HepG2 (cell line): Measurements from ENCODE around the gene COLGALT1. TPM values are rescaled to one million over a fixed set of nuclear protein-coding genes. Genes with fewer than 3 reads are reported as not detected.

Experiments used
- ATF7 ChIP-seq, 2 experiments: fragments of 450-650 bp in 1 of 2; sonication (generic) in 1 of 2; formaldehyde crosslinking in 1 of 2; IDR thresholded peaks; 2 replicates each; pipeline versions ENCODE4 v1.4.0 to v1.6.1; 2016 to 2020; ENCODE audit warnings: antibody characterized with exemption in 1 of 2, mild to moderate bottlenecking in 1 of 2, missing genetic modification reagents in 1 of 2
- E2F1 ChIP-seq: sonication (generic); formaldehyde crosslinking; IDR thresholded peaks from 2 replicates; pipeline ENCODE4 v1.5.0; 2020; ENCODE audit warnings: missing genetic modification reagents
- NCOR1 ChIP-seq: fragments of 200-600 bp; sonication (generic); IDR thresholded peaks from 2 replicates; pipeline ENCODE4 v1.7.0; 2017; ENCODE audit warnings: antibody characterized with exemption, low read length, borderline replicate concordance
- RAD51 ChIP-seq: fragments of 450-650 bp; IDR thresholded peaks from 2 replicates; pipeline ENCODE4 v1.6.1; 2016; ENCODE audit warnings: borderline replicate concordance
- SALL1 ChIP-seq: sonication (generic); formaldehyde crosslinking; IDR thresholded peaks from 2 replicates; pipeline ENCODE4 v1.8.0; 2022; ENCODE audit warnings: mild to moderate bottlenecking, missing genetic modification reagents
- ZBTB37 ChIP-seq: sonication (generic); formaldehyde crosslinking; IDR thresholded peaks from 2 replicates; pipeline ENCODE4 v1.4.0; 2020; ENCODE audit warnings: mild to moderate bottlenecking, missing genetic modification reagents
- ZKSCAN1 ChIP-seq: fragments of 150-350 bp; IDR thresholded peaks from 2 replicates; pipeline ENCODE4 v1.6.1; 2014; ENCODE audit warnings: low read length
- ZNF20 ChIP-seq: sonication (generic); formaldehyde crosslinking; IDR thresholded peaks from 2 replicates; pipeline ENCODE4 v1.4.0; 2020; ENCODE audit warnings: mild to moderate bottlenecking, moderate library complexity, missing genetic modification reagents
- ZNF207 ChIP-seq: fragments of 450-650 bp; IDR thresholded peaks from 2 replicates; pipeline ENCODE4 v1.6.1; 2016; ENCODE audit warnings: antibody characterized with exemption, borderline replicate concordance
- ZNF512B ChIP-seq: sonication (generic); formaldehyde crosslinking; IDR thresholded peaks from 2 replicates; pipeline ENCODE4 v1.5.1; 2020; ENCODE audit warnings: missing genetic modification reagents, mild to moderate bottlenecking, borderline replicate concordance
- ZNF792 ChIP-seq: IDR thresholded peaks from 2 replicates; pipeline ENCODE4 v1.6.1; 2016
- polyA plus RNA-seq, 8 experiments: library from polyadenylated mRNA; depleted of rRNA in 3 of 8; stranded (reverse) in 7 of 8; unstranded in 1 of 8; fragments of >200 nt; fragmentation: Illumina TruSeq in 4 of 8; extraction: Trizol in 4 of 8; gene quantifications; 2 replicates each; pipeline versions ENCODE4 v1.2.1 to v1.2.3, GENCODE V29; 2011 to 2016; ENCODE audit warnings: low read depth in 4 of 8, missing spikeins in 1 of 8, mixed read lengths in 1 of 8; ENCODE audit not compliant: insufficient read depth in 1 of 8
- total RNA-seq, 5 experiments: library from RNA; depleted of rRNA; stranded (reverse); fragments of >200 nt; fragmentation: Illumina TruSeq; extraction: Trizol; gene quantifications; 2 replicates each; pipeline ENCODE4 v1.2.3, GENCODE V29; 2016; ENCODE audit warnings: low read depth in 1 of 5
- TF ChIP-seq, protein P1 (sequence below): sonication (generic); formaldehyde crosslinking; IDR thresholded peaks from 2 replicates; pipeline ENCODE4 v1.5.1; 2020; ENCODE audit warnings: mild to moderate bottlenecking, missing genetic modification reagents, borderline replicate concordance

The COLGALT1 gene
- total and polyA plus RNA-seq, 2 of the 13 experiments (the other 11 are each of a cell fraction or from before 2014, with no cell fraction given), result 58.0 to 211 TPM

DNA sequence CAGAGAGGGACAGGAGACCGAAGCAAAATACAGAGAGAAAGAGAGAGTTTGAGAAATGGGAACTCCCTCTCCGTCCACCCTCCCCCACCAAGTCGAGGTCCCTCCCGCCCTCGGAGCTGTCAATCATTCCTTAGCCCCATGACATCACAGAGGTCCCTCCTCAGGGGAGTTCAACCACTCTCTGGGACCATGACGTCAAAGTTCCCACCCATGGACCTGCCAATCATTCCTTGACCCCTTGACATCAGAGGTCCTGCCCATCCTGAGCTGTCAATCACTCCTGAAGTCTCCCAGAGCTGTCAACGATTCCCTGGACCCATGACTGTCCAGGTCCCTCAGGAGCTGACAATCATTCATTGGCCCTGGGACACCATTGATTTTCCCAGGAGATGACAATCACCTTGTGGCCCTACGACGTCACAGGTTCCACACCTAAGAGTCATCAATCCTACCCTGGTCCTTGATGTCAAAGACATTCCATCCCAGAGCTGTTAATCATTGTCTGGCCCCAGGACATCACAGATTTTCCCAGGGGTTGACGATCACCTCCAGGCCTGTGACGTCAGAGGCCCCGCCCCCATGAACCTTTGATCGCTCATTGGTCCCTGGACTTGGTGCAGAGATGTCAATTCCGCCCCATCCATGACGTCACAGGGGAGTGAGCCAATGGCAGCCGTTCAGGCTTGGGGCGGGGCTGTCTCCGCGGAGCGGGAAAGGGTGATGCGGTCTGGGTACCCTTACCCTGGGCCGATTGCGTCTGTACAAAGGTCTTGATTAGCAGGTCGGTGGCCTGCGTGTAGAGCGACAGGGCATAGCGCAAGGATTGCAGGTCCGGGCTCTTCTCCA, 61.7 kb downstream of the COLGALT1 start (continued):
- TF ChIP-seq NCOR1 (peak; percentile 21; the same call in 1 of the 2 replicates), E2F1 (CRISPR knock-in tag) (no peak), SALL1 (CRISPR knock-in tag) (no peak), ZNF207 (no peak), RAD51 (no peak), ZNF792 (CRISPR knock-in tag) (no peak), ZNF20 (CRISPR knock-in tag) (no peak), ZBTB37 (CRISPR knock-in tag) (no peak), ZKSCAN1 (no peak), ATF7 (IDR thresholded peaks at IDR 0.05) (peak; percentile 94), ATF7 (CRISPR knock-in tag; IDR thresholded peaks at IDR 0.05) (no peak), ZNF512B (CRISPR knock-in tag) (no peak)
- TF ChIP-seq, protein P1, sequence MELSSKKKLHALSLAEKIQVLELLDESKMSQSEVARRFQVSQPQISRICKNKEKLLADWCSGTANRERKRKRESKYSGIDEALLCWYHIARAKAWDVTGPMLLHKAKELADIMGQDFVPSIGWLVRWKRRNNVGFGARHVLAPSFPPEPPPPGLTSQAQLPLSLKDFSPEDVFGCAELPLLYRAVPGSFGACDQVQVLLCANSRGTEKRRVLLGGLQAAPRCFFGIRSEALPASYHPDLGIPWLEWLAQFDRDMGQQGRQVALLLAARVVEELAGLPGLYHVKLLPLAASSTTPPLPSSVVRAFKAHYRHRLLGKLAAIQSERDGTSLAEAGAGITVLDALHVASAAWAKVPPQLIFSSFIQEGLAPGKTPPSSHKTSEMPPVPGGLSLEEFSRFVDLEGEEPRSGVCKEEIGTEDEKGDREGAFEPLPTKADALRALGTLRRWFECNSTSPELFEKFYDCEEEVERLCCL (CRISPR knock-in tag), result no peak
- TF ChIP-seq, all 625 proteins: peak for 20
